ENCODE data around the gene TMEM50A. TPM values are rescaled to one million over a fixed set of nuclear protein-coding genes. Genes with fewer than 3 reads are reported as not detected.
"Not testable (repeated sequence)": the region's sequence is repeated elsewhere in the genome, so short reads cannot be mapped to it uniquely, and the experiment has no call there.

Gene TMEM50A
- polyA plus RNA-seq, 12 donors, result 58.7 to 79.8 (median 68.9) TPM; not detected in 1

DNA sequence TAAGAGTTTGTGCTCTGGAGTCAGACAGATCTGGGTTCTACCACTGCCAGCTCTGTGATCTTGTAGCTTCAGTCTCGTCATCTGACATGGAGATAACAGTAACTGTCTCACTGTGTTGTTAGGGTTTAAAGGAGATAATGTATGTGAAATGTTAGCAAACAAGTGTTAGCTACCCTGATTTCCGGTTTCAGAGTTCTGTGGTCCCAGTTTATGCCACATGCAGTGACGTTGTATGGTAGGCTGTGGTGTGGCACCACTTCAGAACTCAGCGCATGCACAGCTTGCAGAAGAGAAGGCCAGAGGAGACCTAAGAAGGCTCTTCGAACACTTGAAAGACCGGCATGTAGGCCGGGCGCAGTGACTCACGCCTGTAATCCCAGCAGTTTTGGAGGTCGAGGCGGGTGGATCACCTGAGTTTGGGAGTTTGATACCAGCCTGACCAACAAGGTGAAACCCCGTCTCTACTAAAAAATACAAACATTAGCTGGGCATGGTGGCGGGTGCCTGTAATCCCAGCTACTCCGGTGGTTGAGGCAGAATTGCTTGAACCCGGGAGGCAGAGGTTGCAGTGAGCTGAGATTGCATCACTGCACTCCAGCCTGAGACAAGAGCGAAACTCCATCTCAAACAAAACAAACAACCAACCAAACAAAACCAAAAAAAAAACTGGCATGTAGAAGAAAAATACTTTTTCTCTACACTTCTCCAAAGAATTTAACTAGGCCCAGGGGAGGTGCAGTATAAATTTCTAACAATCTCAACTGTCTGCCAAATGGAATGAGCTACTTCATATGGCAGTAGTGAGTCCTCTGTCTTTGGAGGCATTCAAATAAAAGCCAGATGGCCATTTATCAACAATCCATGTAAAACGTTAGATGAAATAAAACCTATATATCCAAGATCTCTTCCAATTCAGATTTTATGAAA lies 10.0 kb upstream of the TMEM50A start:
- DNase-seq, result not testable (repeated sequence)

DNA sequence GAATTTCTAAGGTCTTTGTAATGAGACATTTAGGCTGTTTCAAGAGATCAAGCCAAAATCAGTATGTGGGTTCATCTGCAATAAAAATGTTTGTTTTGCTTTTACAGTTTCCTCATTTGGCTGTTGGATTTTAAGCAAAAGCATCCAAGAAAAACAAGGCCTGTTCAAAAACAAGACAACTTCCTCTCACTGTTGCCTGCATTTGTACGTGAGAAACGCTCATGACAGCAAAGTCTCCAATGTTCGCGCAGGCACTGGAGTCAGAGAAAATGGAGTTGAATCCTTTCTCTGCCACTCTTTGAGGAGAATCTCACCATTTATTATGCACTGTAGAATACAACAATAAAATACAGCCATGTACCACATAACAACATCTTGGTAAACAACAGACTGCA lies 9.3 kb upstream of the TMEM50A start:
- DNase-seq, result not testable (repeated sequence)

DNA sequence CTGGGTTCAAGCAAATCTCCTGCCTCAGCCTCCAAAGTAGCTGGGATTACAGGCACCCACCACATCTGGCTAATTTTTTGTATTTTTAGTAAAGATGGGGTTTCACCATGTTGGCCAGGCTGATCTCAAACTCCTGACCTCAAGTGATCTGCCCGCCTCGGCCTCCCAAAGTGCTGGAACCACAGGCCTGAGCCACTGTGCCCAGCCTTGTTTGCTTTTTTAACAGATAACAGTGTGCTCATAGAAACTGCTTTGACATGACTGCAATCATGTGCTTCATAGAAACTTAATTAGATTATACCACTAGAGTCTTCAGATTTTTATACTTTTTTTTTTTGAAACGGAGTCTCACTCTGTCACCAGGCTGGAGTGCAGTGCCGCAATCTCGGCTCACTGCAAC lies 8.8 kb upstream of the TMEM50A start:
- not testable (repeated sequence) for DNase-seq

DNA sequence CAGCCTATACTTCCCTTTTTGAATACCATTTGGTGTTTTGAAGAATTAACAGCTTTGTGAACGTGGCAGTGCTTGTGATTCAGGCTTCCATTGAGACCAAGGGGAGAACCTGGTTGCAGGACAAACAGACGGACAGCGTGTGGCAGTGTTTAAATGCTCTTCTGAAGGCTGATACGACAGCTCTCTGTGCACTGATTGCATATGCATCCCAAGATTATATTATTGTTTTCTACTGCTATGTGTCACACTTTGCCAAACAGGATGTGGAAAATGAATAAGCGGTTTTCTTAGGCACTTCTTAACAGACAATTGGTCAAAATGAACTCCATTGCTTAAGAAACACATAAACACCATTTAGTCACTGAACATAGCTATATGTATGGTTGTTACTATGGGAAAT lies 8.2 kb upstream of the TMEM50A start:
- not testable (repeated sequence) for DNase-seq

DNA sequence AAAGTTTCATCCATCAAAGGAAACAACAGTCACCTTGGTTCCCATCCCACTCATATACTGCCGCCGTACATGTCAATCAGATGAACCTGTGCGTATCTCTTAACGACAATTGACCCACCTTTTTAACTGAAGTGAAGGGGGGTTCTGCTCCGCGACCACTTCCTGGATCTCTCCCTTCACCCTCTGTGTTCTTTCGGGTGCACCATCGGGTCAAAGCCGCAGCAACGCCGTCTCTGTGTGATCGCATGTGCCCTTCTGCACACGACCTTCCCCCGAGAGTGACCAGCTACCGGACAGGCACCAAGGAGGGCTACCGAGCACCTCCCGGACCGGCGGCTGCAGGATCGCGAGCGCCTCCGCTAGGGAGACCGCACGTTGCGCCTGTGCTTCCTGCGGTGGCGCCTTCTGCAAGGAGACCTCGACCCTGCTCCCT lies 1.2 kb upstream of the TMEM50A start:
- not testable (repeated sequence) for DNase-seq

DNA sequence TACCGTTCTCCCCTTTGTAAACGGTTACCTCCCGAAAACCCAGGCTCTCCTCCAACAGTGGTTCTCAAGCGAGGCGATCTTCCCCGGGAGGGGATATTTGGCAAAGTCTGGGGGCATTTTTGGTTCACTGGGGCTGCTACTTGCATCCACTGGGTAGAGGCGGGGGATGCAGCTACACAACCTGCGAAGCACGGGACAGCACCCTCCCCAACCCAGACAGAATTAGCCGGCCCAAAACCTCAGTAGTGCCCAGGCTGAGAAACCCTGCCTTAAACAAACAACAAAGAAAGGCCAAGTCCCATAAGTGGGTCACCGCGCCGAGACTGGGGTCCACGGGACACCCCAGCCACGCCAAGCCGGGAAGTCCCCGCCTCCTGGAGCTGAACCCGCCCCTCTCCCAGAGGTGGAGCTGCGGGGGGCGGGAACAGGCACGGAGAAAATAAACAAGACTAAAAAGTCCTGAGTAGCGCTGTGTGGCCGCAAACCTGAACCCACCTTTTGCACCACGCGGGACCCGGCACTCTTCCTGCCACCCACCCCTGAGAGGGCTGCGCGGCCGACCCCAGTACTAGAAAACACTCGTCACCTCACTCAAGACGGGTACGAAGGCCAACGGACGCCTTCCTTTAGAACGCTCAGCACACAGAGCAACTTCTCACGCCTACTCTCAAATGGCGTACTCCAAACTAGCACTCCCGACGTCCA lies 499 bp upstream of the TMEM50A start:
- DNase-seq, result not testable (repeated sequence)

DNA sequence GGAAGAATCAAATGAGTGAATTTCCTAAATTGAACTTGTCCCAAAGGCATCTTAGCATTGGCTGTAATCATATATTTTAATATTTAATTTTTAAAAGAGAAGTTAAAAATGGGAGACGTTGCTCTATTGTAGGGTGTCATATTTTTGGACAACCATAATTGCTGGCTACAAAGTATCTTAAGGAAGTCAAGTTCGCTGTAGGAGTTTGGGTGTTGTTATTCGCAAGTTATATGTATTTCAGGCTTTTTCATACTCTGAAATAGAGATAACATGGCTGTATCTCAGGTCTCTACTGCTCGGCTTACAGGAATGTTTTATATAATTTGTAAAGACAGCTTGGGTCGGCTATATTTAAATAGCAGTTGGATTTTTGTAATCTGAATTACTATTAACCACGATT lies 852 bp downstream of the TMEM50A start:
- no peak for DNase-seq

DNA sequence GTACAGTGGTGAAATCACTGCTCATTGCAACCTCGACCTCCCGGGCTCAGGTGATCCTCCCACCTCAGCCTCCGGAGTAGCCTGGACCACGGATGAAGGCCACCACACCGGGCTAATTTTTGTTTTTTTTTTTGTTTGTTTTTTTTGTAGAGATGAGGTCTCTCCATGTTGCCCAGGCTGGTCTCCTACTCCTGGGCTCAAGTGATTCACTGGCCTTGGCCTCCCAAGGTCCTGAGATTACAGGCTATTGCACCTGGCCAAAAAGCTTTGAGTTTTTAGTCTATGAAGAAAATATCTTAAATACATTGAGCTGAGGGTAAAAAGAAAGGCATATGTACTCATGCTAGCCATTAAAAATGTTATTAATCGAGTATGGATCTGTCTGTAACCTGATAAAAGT lies 3.6 kb downstream of the TMEM50A start:
- no peak for DNase-seq

DNA sequence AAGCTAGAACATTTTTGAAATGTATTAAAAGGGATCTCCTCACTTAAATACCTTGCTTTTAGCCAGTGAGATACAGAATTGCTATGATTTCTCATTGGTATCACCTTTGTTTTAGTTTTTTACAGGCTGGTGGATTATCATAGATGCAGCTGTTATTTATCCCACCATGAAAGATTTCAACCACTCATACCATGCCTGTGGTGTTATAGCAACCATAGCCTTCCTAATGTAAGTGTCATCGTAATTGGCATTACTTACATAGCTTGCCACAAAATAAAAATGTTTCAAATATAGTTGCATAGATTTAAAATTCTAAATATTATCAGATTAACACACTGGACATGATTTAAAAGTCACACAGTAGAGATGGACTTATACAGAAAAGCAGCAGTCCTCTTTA lies 4.7 kb downstream of the TMEM50A start:
- no peak for DNase-seq

DNA sequence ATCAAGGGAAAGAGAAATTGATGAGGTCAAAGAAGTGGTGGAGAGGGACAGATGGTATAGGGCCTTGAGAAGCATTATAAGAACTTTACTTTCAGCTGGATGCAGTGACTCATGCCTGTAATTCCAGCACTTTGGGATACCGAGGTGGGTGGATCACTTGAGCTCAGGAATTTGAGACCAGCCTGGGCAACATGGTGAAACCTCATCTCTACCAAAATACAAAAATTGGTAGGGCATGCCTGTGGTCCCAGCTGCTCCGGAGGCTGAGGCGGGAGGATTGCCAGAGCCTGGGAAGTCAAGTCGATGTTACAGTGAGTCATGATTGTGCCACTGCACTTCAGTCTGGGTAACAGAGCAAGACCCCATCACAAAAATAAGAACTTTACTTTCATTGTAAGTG lies 5.7 kb downstream of the TMEM50A start:
- DNase-seq, result no peak

DNA sequence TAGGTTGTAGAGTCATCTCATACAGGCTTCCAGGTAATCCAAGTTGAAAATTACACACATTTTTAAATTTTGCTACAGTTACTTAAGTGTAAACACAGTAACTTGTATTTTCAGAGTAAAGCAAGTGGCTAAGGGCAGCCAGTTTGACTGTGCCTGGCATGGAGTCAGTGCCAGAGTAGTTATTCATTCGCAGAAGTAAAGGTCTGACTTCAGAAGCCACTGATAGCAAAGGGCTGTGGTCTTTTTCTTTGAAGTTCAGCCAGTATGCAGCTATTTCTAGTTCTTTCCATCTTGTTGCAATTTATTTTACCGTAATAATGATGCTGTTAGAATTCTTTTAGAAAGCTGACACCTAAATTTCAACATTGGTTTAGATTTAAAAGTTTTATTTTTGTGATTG lies 9.4 kb downstream of the TMEM50A start:
- no peak for DNase-seq

DNA sequence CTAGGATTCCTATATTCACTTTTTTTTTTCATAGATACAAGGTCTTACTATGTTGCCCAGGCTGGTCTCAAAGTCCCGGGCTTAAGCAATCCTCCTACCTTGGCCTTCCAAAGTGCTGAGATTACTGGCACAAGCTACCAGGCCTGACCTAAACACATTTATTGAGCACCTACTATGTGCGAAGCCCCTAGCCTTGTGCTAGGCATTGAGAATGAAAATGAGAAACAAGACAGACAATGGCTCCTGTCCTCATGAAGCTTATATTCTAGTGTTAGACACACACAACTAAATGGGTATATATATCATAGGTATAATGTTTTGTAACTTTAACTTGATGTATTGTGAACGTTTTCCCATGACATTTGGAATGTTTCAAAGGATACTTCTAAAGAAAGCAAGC lies 11.5 kb downstream of the TMEM50A start:
- no peak for DNase-seq

DNA sequence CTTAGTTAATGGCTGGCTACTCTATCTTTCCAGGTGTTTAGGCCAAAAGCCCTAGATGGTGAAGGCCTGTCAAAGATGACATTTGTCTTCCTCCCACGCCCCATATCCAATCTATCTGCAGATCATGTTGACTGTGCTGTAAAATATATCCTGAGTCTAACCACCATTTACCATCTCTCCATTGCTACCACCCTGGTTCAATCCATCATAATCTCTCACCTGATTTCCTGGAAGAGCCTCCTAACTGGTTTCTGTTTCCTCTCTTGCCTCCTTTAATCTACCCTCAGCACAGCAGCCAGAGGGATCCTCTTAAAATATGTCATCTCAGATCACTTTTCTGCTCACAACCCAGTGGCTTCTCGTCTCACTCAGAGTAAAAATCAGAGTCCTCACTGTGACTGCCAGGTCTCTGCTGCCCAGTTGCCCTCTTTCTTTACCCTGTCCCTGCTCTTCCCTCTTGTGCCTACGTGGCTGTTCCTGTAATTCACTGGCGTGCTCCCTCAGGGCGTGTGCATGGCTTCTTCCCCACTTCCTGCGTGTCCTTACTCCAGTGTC lies 17.8 kb downstream of the TMEM50A start:
- no peak for DNase-seq

DNA sequence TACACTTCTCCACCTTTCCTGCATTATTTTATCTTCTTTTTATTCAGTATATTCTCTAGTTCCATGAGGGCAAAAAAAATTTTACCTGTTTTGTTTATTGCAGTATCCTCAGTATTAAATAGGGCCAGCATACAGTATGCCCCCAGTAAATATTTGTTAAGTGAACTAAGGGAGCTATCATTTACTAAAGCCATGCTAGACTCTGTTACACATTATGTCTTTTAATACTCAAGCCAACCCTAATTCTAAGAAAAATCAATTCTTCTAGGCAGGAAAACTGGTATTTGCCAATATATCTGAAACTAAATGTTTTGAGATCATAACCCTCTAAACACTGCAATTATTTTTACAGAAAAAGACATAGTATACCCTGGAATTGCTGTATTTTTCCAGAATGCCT lies 18.3 kb downstream of the TMEM50A start:
- no peak for DNase-seq

DNA sequence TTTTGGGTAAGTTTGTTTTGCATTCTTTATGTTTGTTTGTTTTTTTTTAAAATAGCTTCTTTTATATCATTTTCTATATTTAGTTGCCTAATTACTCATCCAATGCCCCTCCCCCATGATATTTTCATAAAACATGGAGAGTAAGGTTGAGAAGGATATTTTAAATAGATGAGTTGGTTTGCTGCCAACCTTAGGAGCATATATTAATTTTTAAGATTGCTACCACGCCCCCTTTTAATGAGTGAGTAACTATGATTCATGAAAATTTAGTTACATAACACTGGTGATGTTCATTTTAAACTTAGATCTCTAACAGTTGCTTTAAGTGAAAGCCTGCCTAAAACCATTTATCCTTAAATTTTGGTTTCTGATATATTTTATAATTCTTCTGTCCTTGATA lies 18.7 kb downstream of the TMEM50A start:
- no peak for DNase-seq

DNA sequence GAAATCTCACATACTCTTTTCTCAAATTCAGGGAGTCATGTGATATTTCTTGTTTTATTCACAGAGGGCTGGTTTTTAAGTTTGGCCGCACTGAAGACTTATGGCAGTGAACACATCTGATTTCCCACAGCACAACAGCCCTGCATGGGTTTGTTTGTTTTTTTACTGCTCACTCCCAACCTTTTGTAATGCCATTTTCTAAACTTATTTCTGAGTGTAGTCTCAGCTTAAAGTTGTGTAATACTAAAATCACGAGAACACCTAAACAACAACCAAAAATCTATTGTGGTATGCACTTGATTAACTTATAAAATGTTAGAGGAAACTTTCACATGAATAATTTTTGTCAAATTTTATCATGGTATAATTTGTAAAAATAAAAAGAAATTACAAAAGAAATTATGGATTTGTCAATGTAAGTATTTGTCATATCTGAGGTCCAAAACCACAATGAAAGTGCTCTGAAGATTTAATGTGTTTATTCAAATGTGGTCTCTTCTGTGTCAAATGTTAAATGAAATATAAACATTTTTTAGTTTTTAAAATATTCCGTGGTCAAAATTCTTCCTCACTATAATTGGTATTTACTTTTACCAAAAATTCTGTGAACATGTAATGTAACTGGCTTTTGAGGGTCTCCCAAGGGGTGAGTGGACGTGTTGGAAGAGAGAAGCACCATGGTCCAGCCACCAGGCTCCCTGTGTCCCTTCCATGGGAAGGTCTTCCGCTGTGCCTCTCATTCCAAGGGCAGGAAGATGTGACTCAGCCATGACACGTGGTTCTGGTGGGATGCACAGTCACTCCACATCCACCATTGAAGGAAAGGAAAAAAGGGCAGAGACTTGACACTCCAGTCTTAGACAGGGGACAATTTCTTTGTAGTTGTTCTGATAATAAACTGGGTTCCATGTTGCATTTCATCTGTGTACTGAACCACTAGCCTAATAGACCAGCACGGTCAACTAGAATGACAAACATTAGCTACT lies 22.8 kb downstream of the TMEM50A start:
- no peak for DNase-seq

DNA sequence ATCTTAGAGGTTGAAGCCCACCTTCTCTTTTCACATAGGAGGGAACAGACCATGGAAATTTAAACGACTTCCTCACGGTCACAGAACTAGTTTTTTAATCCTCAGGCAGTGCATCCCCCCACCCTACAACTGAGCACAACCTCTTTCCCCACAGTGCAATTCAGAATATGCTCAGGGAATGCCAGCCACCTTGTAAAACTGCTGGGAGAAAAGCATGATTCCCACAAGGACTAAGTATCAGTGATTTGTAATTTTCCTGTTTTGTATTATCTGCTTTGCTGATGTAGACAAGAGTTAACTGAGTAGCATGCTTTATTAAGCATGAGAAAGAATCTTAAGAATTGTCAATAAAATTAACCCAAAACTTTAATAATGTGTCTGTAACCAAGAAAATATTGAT lies 23.8 kb downstream of the TMEM50A start:
- no peak for DNase-seq

DNA sequence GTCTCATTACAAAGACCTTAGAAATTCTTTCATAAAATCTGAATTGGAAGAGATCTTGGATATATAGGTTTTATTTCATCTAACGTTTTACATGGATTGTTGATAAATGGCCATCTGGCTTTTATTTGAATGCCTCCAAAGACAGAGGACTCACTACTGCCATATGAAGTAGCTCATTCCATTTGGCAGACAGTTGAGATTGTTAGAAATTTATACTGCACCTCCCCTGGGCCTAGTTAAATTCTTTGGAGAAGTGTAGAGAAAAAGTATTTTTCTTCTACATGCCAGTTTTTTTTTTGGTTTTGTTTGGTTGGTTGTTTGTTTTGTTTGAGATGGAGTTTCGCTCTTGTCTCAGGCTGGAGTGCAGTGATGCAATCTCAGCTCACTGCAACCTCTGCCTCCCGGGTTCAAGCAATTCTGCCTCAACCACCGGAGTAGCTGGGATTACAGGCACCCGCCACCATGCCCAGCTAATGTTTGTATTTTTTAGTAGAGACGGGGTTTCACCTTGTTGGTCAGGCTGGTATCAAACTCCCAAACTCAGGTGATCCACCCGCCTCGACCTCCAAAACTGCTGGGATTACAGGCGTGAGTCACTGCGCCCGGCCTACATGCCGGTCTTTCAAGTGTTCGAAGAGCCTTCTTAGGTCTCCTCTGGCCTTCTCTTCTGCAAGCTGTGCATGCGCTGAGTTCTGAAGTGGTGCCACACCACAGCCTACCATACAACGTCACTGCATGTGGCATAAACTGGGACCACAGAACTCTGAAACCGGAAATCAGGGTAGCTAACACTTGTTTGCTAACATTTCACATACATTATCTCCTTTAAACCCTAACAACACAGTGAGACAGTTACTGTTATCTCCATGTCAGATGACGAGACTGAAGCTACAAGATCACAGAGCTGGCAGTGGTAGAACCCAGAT lies 24.8 kb downstream of the TMEM50A start:
- DNase-seq, result not testable (repeated sequence)

DNA sequence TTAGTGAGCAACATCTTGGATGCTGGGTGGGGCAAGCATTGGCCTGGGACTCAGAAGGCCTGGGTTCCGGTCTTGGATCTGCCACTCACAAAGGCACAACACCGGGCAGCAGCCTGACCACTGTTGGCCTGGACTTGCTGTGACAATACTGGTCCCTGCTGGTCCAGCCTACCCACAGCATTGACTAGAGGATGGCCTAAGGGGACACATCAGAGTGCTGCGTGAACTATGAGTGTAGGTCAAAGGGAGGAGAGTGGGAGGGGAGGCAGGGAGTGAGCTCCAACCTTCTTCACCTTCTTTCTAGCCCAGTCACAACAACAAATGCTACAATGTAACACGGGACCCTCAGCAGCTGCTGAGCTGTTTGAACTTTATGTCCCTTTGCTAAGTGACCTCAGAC lies 31.1 kb downstream of the TMEM50A start:
- DNase-seq, result no peak

DNA sequence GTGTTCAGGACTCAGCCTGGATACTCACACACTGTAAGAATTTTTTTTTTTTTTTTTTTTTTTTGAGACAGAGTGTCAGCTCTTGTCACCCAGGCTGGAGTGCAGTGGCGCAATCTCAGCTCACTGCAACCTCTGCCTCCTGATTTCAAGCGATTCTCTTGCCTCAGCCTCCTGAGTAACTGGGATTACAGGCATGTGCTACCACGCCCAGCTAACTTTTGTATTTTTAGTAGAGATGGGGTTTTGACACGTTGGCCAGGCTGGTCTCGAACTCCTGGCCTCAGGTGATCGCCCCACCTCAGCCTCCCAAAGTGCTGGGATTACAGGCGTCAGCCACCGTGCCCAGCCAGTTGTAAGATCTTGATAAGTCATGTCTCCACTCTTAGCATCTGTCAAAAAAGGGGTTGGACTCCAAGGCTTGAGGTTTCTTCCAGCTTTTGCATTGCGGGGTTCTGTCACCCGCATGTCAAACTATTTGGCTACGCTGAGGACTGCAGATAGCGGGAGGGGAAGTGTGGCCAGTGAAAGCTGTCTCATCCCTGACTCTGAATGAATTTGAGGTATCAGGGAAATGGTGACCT lies 31.6 kb downstream of the TMEM50A start:
- DNase-seq, result not testable (repeated sequence)
